GM12874 (cell line): ENCODE measurements around the gene RXRA.

Experiments used
- TF ChIP-seq, protein P1 (sequence below): IDR thresholded peaks from 2 replicates; pipeline ENCODE4 v1.5.1; 2011; ENCODE audit warnings: low read depth, mild to moderate bottlenecking, control low read depth, low read length, moderate library complexity; ENCODE audit not compliant: insufficient read depth

The RXRA gene

GRCh38 chr9:134473141-134474054 is 147.1 kb downstream of the RXRA start:
- TF ChIP-seq, protein P1, sequence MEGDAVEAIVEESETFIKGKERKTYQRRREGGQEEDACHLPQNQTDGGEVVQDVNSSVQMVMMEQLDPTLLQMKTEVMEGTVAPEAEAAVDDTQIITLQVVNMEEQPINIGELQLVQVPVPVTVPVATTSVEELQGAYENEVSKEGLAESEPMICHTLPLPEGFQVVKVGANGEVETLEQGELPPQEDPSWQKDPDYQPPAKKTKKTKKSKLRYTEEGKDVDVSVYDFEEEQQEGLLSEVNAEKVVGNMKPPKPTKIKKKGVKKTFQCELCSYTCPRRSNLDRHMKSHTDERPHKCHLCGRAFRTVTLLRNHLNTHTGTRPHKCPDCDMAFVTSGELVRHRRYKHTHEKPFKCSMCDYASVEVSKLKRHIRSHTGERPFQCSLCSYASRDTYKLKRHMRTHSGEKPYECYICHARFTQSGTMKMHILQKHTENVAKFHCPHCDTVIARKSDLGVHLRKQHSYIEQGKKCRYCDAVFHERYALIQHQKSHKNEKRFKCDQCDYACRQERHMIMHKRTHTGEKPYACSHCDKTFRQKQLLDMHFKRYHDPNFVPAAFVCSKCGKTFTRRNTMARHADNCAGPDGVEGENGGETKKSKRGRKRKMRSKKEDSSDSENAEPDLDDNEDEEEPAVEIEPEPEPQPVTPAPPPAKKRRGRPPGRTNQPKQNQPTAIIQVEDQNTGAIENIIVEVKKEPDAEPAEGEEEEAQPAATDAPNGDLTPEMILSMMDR = no peak

GRCh38 chr9:134474055-134474370 is 147.8 kb downstream of the RXRA start:
- TF ChIP-seq, protein P1 = no peak

- TF ChIP-seq, protein P1 = no peak
These were observed 148.9 kb downstream of the RXRA start for GRCh38 chr9:134475011-134475790.

DNA sequence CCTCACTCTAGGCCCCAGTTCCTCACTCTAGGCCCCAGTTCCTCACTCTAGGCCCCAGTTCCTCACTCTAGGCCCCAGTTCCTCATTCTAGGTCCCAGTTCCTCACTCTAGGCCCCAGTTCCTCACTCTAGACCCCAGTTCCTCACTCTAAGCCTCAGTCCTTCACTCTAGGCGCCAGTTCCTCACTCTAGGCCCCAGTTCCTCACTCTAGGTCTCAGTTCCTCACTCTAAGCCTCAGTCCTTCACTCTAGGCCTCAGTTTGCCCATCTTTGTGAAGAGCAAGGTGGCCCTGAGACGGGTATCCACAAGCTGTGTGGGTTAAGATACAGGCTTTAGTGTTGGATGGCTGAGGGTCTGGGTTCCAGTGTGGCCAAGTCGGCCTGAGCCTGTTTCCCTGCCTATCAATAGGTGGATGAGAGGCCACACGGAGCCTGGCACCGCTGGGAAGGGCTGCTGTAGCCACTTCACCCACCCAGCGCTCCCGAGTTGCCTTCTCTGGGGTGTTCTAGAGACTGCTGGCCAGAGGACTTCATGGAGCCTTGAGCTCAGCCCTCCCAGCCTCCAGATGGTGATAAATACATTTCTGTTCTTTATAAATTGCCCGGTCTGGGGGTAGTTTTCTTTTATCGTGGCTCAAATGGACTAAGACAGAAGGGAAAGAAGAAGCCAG is 150.2 kb downstream of the RXRA start:
- TF ChIP-seq, protein P1 = no peak

DNA sequence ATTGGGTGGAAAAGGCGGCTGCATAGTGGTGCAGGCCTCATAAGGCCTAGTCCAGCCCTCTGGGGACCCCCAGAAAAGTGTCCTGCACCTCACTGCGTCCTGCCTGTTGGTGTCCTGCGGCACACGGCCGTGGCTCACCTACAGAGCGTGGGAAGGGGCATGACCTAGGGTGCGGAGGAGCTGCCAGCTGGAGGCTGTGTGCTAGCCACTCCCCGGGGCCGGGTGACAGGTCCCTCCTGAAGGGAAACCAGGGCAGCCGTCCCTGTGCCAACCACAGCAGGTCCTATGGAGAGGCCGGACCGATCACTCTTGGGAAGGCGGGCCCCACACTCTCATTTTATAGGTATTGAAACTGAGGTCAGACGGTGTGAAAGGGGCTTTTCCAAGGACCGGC is 150.7 kb downstream of the RXRA start:
- TF ChIP-seq, protein P1 = no peak

DNA sequence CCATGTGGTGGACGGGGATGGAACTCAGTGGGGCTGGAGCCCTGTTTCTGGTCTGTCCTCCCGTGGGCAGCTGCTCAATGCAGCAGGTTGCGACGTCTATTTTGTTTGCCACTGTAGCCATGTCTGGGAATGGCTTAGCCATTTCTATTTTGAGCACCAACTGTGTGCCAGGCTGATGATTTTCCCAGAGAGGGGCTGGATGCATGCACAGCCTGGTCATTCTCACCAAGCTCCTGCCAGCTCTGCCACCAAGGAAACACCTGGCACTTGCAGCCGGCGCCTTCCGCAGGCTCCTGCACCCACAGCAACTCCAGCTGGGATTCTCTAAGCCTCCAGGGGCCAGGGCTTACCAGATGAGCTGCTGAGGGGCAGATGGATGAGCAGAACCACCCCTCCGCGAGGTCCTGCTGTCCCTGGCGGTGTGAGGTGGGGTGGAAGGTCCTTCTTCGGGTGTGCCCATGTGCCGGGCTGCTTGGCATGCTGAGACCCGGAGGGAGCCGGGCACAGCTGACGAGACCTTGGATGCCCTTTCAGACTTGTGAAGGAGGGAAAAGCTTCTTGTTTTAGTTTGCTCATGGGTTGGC is 151.2 kb downstream of the RXRA start:
- TF ChIP-seq, protein P1 = no peak

- TF ChIP-seq, protein P1 = no peak
These were observed 151.7 kb downstream of the RXRA start for GRCh38 chr9:134477927-134478326.
